HUES6 (cell line): ENCODE results near the gene FAM110A.

Source experiments
- H3K27ac ChIP-seq: 2 replicates; pipeline ENCODE4 v1.7.0; 2013; ENCODE audit warnings: low read depth, mild to moderate bottlenecking, low read length, inconsistent platforms
- H3K27me3 ChIP-seq: 2 replicates; pipeline ENCODE4 v1.6.1; 2013; ENCODE audit warnings: low read length; ENCODE audit not compliant: control insufficient read depth, insufficient read depth
- H3K36me3 ChIP-seq: 2 replicates; pipeline ENCODE4 v1.6.1; 2013; ENCODE audit warnings: low read length; ENCODE audit not compliant: control insufficient read depth, insufficient read depth
- H3K4me1 ChIP-seq: 2 replicates; pipeline ENCODE4 v1.6.1; 2013; ENCODE audit warnings: low read length; ENCODE audit not compliant: control insufficient read depth, insufficient read depth
- H3K4me3 ChIP-seq: 2 replicates; pipeline ENCODE4 v1.5.1; 2013; ENCODE audit warnings: low read depth, low read length
- H3K9ac ChIP-seq: one replicate; pipeline ENCODE4 v1.6.1; 2013; ENCODE audit warnings: mild to moderate bottlenecking, low read length
- H3K9me3 ChIP-seq: 2 replicates; pipeline ENCODE4 v1.6.1; 2013; ENCODE audit warnings: low read depth, low read length; ENCODE audit not compliant: control insufficient read depth, insufficient read depth

FAM110A gene

GRCh38 chr20:858011-858410 lies 24.5 kb downstream of the FAM110A start:
- Histone ChIP-seq H3K4me3 (no peak overlapping the region), H3K27ac (no peak overlapping the region), H3K9me3 (no peaks in the 10 kb centered on the region), H3K36me3 (no peaks in the 10 kb centered on the region), H3K9ac (no peak overlapping the region), H3K27me3 (no peaks in the 10 kb centered on the region), H3K4me1 (no peaks in the 10 kb centered on the region)

GRCh38 chr20:859751-860231 lies 26.3 kb downstream of the FAM110A start:
- Histone ChIP-seq H3K27me3 (no peaks in the 10 kb centered on the region), H3K4me3 (no peak overlapping the region), H3K9ac (no peak overlapping the region), H3K27ac (no peak overlapping the region), H3K36me3 (no peaks in the 10 kb centered on the region), H3K4me1 (no peaks in the 10 kb centered on the region), H3K9me3 (no peaks in the 10 kb centered on the region)

- Histone ChIP-seq H3K9ac (no peak overlapping the region), H3K36me3 (no peaks in the 10 kb centered on the region), H3K4me1 (no peaks in the 10 kb centered on the region), H3K4me3 (no peak overlapping the region), H3K27me3 (no peaks in the 10 kb centered on the region; the same call in 1 of the 2 replicates), H3K9me3 (no peaks in the 10 kb centered on the region), H3K27ac (no peak overlapping the region)
These were observed 27.4 kb downstream of the FAM110A start for GRCh38 chr20:860891-861290.

- Histone ChIP-seq H3K9me3 (no peaks in the 10 kb centered on the region), H3K36me3 (no peaks in the 10 kb centered on the region), H3K4me1 (no peaks in the 10 kb centered on the region), H3K4me3 (no peak overlapping the region), H3K27ac (no peak overlapping the region), H3K9ac (no peak overlapping the region), H3K27me3 (peaks cover 4% of the 10 kb centered on the region; the same call in 1 of the 2 replicates)
These were observed 31.9 kb downstream of the FAM110A start for GRCh38 chr20:865440-865839.

GRCh38 chr20:868279-868678 lies 34.8 kb downstream of the FAM110A start:
- peaks cover 4% of the 10 kb centered on the region for H3K4me1 ChIP-seq

GRCh38 chr20:869606-870005 lies 36.1 kb downstream of the FAM110A start:
- Histone ChIP-seq H3K9ac (no peak overlapping the region), H3K9me3 (no peaks in the 10 kb centered on the region), H3K36me3 (no peaks in the 10 kb centered on the region), H3K4me1 (peaks cover 8% of the 10 kb centered on the region), H3K27me3 (peaks cover 8% of the 10 kb centered on the region; the same call in 1 of the 2 replicates), H3K4me3 (no peak overlapping the region), H3K27ac (no peak overlapping the region)

More at GRCh38 chr20:868279-868678, 34.8 kb downstream of the FAM110A start:
- Histone ChIP-seq H3K4me3 (no peak overlapping the region), H3K36me3 (no peaks in the 10 kb centered on the region), H3K27ac (no peak overlapping the region), H3K9ac (no peak overlapping the region), H3K9me3 (no peaks in the 10 kb centered on the region), H3K27me3 (peaks cover 8% of the 10 kb centered on the region; the same call in 1 of the 2 replicates)

GRCh38 chr20:870758-871157 lies 37.2 kb downstream of the FAM110A start:
- no peaks in the 10 kb centered on the region for H3K36me3 ChIP-seq
- H3K27ac ChIP-seq: no peak overlapping the region
- H3K9me3 ChIP-seq: no peaks in the 10 kb centered on the region
- peaks cover 8% of the 10 kb centered on the region; the same call in 1 of the 2 replicates for H3K27me3 ChIP-seq
- no peak overlapping the region for H3K4me3 ChIP-seq
- H3K9ac ChIP-seq: no peak overlapping the region
- H3K4me1 ChIP-seq: peaks cover 8% of the 10 kb centered on the region

GRCh38 chr20:871436-871835 lies 37.9 kb downstream of the FAM110A start:
- Histone ChIP-seq H3K9ac (no peak overlapping the region), H3K27ac (no peak overlapping the region), H3K27me3 (peaks cover 8% of the 10 kb centered on the region; the same call in 1 of the 2 replicates), H3K36me3 (no peaks in the 10 kb centered on the region), H3K9me3 (no peaks in the 10 kb centered on the region), H3K4me3 (no peak overlapping the region), H3K4me1 (peaks cover 8% of the 10 kb centered on the region)

- no peaks in the 10 kb centered on the region for H3K36me3 ChIP-seq
- no peaks in the 10 kb centered on the region for H3K9me3 ChIP-seq
- H3K4me1 ChIP-seq: peaks cover 8% of the 10 kb centered on the region
- no peak overlapping the region for H3K4me3 ChIP-seq
- peaks cover 8% of the 10 kb centered on the region; the same call in 1 of the 2 replicates for H3K27me3 ChIP-seq
- no peak overlapping the region for H3K27ac ChIP-seq
- H3K9ac ChIP-seq: no peak overlapping the region
These were observed 38.4 kb downstream of the FAM110A start for GRCh38 chr20:871948-872347.

GRCh38 chr20:872855-873520 lies 39.5 kb downstream of the FAM110A start:
- Histone ChIP-seq H3K4me3 (no peak overlapping the region), H3K27ac (no peak overlapping the region), H3K27me3 (peaks cover 8% of the 10 kb centered on the region; the same call in 1 of the 2 replicates), H3K36me3 (no peaks in the 10 kb centered on the region), H3K9ac (no peak overlapping the region), H3K9me3 (no peaks in the 10 kb centered on the region), H3K4me1 (peaks cover 8% of the 10 kb centered on the region)

- Histone ChIP-seq H3K9me3 (no peaks in the 10 kb centered on the region), H3K4me3 (no peak overlapping the region), H3K36me3 (no peaks in the 10 kb centered on the region), H3K27me3 (peaks cover 4% of the 10 kb centered on the region; the same call in 1 of the 2 replicates), H3K9ac (no peak overlapping the region), H3K4me1 (peaks cover 8% of the 10 kb centered on the region), H3K27ac (no peak overlapping the region)
These were observed 40.5 kb downstream of the FAM110A start for GRCh38 chr20:873875-874607.
